Stimulated activated CD4-positive, alpha-beta T cell treated with anti-CD3 and anti-CD28 coated beads, Interleukin-2, amount 100 ng/mL, for 24 hours (primary cell): Measurements from ENCODE around the gene ZBTB9.
"Not testable (repeated sequence)": the region's sequence is repeated elsewhere in the genome, so short reads cannot be mapped to it uniquely, and the experiment has no call there.

Source experiments
- DNase-seq, 2 donors: peaks; one replicate each; pipeline ENCODE4 v3.0.0-alpha.2; 2020

Gene ZBTB9

GRCh38 chr6:33469661-33470060 is 15.3 kb downstream of the ZBTB9 start:
- DNase-seq = no peak

DNA sequence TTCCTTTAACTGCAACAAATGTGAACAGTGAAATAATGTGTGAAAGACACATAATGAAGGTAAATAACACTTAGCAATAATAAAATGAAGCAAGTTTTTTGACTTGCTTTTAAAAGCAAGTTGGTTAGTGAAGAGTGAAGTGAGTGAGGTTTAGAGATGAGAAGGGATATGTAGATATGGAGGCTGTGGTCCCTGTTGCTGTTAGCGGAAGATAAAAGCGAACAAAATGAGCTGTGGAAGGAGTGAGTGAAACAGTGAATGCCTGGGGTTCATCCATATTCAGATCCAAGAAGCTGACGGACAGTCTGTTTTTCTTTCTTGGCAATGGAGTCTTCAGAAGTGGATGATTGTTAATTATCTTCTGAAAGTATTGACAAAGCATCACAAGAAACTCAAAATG is 23.5 kb downstream of the ZBTB9 start:
- DNase-seq = no peak

GRCh38 chr6:33481192-33481591 is 26.8 kb downstream of the ZBTB9 start:
- DNase-seq = no peak

DNA sequence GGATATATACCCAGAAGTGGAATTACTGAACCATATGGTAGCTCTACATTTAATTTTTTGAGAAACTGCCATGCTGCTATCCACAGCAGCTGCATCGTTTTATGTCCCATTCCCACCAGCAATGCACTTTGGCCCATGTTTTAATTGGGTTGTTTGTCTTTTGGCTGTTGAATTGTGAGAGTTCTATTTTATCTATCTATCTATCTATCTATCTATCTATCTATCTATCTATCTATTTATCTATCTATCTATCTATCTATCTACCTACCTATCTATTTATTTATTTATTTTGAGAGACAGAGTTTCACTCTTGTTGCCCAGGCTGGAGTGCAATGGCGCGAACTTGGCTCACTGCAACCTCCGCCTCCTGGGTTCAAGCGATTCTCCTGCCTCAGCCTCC is 28.2 kb downstream of the ZBTB9 start:
- not testable (repeated sequence) for DNase-seq

- no peak for DNase-seq
These were observed 29.3 kb downstream of the ZBTB9 start for GRCh38 chr6:33483678-33484077.

- DNase-seq = not testable (repeated sequence)
These were observed 30.4 kb downstream of the ZBTB9 start for GRCh38 chr6:33484673-33485262.

- not testable (repeated sequence) for DNase-seq
These were observed 31.3 kb downstream of the ZBTB9 start for GRCh38 chr6:33485680-33486079.

- DNase-seq = no peak
These were observed 34.0 kb downstream of the ZBTB9 start for GRCh38 chr6:33488339-33488738.

GRCh38 chr6:33490198-33490597 is 35.8 kb downstream of the ZBTB9 start:
- no peak for DNase-seq

GRCh38 chr6:33490621-33491020 is 36.2 kb downstream of the ZBTB9 start:
- DNase-seq = no peak

GRCh38 chr6:33492093-33492492 is 37.7 kb downstream of the ZBTB9 start:
- DNase-seq = no peak

DNA sequence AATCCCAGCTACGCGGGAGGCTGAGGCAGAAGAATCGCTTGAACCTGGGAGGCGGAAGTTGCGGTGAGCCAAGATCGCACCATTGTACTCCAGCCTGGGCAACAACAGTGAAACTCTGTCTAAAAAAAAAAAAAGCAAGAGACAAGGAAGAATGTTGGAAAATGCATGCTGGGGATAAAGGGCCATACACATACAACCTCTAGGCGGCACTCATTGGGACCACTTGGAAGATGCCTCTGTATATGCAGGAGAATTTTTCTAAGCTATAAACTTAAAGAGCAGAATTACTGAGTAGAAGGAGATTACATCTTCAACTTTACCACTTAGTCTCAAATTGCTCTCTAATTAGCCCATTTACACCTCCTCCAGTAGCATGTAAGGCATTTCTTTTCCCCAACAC is 42.8 kb downstream of the ZBTB9 start:
- DNase-seq = no peak

- no peak for DNase-seq
These were observed 48.1 kb downstream of the ZBTB9 start for GRCh38 chr6:33502486-33502885.

DNA sequence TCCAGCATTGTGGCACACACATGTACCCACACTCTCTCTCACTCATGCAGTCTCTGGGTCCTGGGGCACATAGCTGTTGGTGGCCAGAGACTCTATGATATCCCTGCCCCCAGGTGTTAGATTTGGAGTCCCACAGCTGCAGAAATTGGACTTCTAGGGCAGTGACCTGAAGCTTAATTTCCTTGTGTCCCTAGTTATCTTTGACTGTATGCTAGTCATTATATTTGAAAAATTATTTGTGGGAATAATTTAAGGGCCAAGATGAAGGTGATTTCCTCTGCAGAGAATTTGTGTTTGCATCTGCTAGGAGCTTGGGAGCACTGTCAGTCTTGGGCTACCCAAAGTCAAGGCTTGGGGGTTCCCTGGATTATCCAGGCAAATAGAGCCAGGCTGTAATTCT is 50.1 kb downstream of the ZBTB9 start:
- DNase-seq = no peak

- no peak for DNase-seq
These were observed 51.4 kb downstream of the ZBTB9 start for GRCh38 chr6:33505548-33506370.
